ENCODE data around the gene FAM131A. TPM values are rescaled to one million over a fixed set of nuclear protein-coding genes. Genes with fewer than 3 reads are reported as not detected.

Gene FAM131A
- total RNA-seq, 1 donor from 2014 or later = 30.2 TPM

DNA sequence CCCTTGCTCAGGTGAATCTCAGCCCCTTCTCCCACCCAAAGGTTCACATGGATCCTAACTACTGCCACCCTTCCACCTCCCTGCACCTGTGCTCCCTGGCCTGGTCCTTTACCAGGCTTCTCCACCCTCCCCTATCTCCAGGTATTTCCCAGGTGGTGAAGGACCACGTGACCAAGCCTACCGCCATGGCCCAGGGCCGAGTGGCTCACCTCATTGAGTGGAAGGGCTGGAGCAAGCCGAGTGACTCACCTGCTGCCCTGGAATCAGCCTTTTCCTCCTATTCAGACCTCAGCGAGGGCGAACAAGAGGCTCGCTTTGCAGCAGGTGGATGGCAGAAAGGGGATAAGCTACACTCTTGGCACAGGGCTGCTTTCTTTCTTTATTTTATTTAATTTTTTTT, 4.5 kb downstream of the FAM131A start:
- TF ChIP-seq, protein P1, sequence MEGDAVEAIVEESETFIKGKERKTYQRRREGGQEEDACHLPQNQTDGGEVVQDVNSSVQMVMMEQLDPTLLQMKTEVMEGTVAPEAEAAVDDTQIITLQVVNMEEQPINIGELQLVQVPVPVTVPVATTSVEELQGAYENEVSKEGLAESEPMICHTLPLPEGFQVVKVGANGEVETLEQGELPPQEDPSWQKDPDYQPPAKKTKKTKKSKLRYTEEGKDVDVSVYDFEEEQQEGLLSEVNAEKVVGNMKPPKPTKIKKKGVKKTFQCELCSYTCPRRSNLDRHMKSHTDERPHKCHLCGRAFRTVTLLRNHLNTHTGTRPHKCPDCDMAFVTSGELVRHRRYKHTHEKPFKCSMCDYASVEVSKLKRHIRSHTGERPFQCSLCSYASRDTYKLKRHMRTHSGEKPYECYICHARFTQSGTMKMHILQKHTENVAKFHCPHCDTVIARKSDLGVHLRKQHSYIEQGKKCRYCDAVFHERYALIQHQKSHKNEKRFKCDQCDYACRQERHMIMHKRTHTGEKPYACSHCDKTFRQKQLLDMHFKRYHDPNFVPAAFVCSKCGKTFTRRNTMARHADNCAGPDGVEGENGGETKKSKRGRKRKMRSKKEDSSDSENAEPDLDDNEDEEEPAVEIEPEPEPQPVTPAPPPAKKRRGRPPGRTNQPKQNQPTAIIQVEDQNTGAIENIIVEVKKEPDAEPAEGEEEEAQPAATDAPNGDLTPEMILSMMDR (IDR thresholded peaks at IDR 0.05; ENCODE audit: borderline replicate concordance) = no peak
- Histone ChIP-seq H3K4me3 (no peak overlapping the region), H3K27me3 (ENCODE audit: low read depth) (no peaks in the 10 kb centered on the region), H3K9me3 (replicated peaks) (no peaks in the 10 kb centered on the region), H3K27ac (replicated peaks) (no peak overlapping the region), H3K4me1 (peaks cover 42% of the 10 kb centered on the region), H3K36me3 (peaks cover 42% of the 10 kb centered on the region)
- intact Hi-C loops (cut with micrococcal nuclease) = no loop called here
- DNase-seq = no peak

DNA sequence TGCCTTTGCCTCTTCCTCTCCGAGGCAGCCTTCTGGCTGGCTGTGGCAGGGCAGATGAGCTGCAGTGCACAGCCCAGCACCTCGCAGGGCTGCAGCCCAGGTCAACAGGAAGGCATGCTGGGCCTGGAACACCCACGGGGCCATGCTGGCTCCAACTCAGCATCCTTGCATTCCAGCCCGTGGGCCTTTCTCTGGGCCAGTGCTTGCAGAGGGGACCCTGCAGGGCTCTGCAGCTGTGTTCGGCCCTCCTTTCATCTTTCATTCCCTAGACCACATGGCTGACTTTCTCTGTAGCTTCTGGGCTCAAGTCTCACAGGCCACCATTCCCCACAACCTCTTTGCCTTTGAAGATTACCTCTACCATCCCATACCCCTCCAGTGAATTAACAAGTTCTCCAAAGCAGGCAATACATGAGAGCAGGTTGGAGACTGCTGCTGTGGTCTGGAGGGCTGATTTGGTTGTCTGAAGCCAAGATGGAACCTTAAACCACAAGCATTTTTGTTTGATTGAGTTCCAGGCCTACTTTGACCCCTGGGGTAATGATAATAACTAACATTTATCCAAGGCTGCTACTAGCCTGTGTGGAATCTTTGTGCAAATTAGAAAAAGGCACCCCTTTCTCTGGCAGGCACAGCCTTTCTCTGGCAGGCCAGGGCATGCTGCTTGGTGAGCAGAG, 5.9 kb downstream of the FAM131A start:
- Histone ChIP-seq H3K4me1 (peaks cover 32% of the 10 kb centered on the region), H3K27ac (replicated peaks) (no peak overlapping the region), H3K4me3 (no peak overlapping the region), H3K27me3 (ENCODE audit: low read depth) (no peaks in the 10 kb centered on the region), H3K36me3 (peaks cover 42% of the 10 kb centered on the region), H3K9me3 (replicated peaks) (no peaks in the 10 kb centered on the region)
- DNase-seq = no peak
- intact Hi-C loops (cut with micrococcal nuclease) = no loop called here
- TF ChIP-seq, protein P1 (IDR thresholded peaks at IDR 0.05; ENCODE audit: borderline replicate concordance) = no peak

DNA sequence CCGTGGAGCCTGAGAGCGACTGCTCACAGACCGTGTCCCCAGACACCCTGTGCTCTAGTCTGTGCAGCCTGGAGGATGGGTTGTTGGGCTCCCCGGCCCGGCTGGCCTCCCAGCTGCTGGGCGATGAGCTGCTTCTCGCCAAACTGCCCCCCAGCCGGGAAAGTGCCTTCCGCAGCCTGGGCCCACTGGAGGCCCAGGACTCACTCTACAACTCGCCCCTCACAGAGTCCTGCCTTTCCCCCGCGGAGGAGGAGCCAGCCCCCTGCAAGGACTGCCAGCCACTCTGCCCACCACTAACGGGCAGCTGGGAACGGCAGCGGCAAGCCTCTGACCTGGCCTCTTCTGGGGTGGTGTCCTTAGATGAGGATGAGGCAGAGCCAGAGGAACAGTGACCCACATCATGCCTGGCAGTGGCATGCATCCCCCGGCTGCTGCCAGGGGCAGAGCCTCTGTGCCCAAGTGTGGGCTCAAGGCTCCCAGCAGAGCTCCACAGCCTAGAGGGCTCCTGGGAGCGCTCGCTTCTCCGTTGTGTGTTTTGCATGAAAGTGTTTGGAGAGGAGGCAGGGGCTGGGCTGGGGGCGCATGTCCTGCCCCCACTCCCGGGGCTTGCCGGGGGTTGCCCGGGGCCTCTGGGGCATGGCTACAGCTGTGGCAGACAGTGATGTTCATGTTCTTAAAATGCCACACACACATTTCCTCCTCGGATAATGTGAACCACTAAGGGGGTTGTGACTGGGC, 7.3 kb downstream of the FAM131A start:
- Histone ChIP-seq H3K4me3 (no peak overlapping the region), H3K27ac (replicated peaks) (peak overlapping the region; percentile 61), H3K4me1 (peaks cover 18% of the 10 kb centered on the region), H3K27me3 (ENCODE audit: low read depth) (no peaks in the 10 kb centered on the region), H3K9me3 (replicated peaks) (no peaks in the 10 kb centered on the region), H3K36me3 (peaks cover 42% of the 10 kb centered on the region)
- intact Hi-C loops (cut with micrococcal nuclease) = no loop called here
- TF ChIP-seq, protein P1 (IDR thresholded peaks at IDR 0.05; ENCODE audit: borderline replicate concordance) = no peak
- no peak for DNase-seq

DNA sequence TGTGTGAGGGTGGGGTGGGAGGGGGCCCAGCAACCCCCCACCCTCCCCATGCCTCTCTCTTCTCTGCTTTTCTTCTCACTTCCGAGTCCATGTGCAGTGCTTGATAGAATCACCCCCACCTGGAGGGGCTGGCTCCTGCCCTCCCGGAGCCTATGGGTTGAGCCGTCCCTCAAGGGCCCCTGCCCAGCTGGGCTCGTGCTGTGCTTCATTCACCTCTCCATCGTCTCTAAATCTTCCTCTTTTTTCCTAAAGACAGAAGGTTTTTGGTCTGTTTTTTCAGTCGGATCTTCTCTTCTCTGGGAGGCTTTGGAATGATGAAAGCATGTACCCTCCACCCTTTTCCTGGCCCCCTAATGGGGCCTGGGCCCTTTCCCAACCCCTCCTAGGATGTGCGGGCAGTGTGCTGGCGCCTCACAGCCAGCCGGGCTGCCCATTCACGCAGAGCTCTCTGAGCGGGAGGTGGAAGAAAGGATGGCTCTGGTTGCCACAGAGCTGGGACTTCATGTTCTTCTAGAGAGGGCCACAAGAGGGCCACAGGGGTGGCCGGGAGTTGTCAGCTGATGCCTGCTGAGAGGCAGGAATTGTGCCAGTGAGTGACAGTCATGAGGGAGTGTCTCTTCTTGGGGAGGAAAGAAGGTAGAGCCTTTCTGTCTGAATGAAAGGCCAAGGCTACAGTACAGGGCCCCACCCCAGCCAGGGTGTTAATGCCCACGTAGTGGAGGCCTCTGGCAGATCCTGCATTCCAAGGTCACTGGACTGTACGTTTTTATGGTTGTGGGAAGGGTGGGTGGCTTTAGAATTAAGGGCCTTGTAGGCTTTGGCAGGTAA, 8.1 kb downstream of the FAM131A start:
- peak overlapping the region; percentile 61 for H3K27ac ChIP-seq (replicated peaks)
- peak; percentile 55 for DNase-seq
- no peaks in the 10 kb centered on the region for H3K27me3 ChIP-seq (ENCODE audit: low read depth)
- peaks cover 16% of the 10 kb centered on the region for H3K4me1 ChIP-seq
- no peak overlapping the region for H3K4me3 ChIP-seq
- H3K36me3 ChIP-seq = peaks cover 42% of the 10 kb centered on the region
- H3K9me3 ChIP-seq (replicated peaks) = no peaks in the 10 kb centered on the region
- intact Hi-C loops (cut with micrococcal nuclease) = no loop called here
- TF ChIP-seq, protein P1 (IDR thresholded peaks at IDR 0.05; ENCODE audit: borderline replicate concordance) = peak; percentile 56

DNA sequence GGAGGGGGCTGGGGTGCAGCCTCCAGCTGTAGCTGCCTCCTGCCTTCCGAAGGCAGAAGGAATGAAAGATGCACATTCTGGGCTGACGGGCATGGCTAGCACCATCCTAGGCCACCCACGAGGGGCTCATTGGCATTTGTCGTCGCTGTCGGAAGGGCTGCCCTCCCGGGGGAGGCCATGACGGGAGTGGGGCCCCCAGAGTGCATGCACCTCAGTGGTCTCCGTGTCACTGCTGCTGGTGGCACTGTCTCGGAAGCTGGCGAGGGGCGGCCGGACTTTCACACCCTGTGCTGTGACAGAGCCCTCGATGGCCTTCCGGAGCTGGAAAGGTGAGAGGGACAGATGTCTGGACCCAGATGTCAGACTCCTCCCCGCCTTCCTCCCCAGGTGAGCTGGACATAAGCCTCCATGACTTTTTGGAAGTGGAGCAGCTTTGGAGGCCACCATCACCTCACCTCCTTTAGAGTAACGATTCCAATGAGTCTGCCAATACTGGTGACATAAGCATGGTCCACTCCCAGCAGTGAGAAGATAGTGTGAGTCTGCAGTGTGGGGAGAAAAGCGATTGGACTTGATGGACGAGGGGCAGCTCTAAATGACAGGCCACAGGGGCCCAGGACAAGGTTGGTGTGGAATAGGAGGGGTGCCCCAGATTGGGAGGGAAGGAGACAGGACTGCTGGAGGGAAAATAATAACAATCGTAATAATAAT, 9.2 kb downstream of the FAM131A start:
- H3K27ac ChIP-seq (replicated peaks) = no peak overlapping the region
- intact Hi-C loops (cut with micrococcal nuclease) = no loop called here
- H3K9me3 ChIP-seq (replicated peaks) = no peaks in the 10 kb centered on the region
- H3K4me1 ChIP-seq = peaks cover 16% of the 10 kb centered on the region
- H3K4me3 ChIP-seq = no peak overlapping the region
- TF ChIP-seq, protein P1 (IDR thresholded peaks at IDR 0.05; ENCODE audit: borderline replicate concordance) = no peak
- DNase-seq = no peak
- H3K27me3 ChIP-seq (ENCODE audit: low read depth) = no peaks in the 10 kb centered on the region
- H3K36me3 ChIP-seq = peaks cover 37% of the 10 kb centered on the region
